GM12878 (cell line): ENCODE data around the gene EBF3. TPM values are rescaled to one million over a fixed set of nuclear protein-coding genes. Genes with fewer than 3 reads are reported as not detected.

Experiments
- ATAC-seq: fragments of 200-7000 bp; cut with Tn5 transposase; 3 replicates; pipeline ENCODE4 v1.9.1; 2020; ENCODE audit warnings: mild to moderate bottlenecking, moderate library complexity
- BruUV-seq: library from RNA; stranded (reverse); fragments of 400-500 nt; replicated peaks from 2 replicates; lab custom pipeline; 2021; lab: Mats Ljungman, UMichigan
- CTCF ChIA-PET: fragments of 300-600 bp; sonication (Branson Sonifier 250); formaldehyde crosslinking; extraction: SDS; loops from one replicate; lab custom pipeline; 2021; ENCODE audit warnings: inconsistent platforms; lab: Yijun Ruan, JAX
- POLR2A ChIA-PET: fragments of 350-600 bp; formaldehyde crosslinking; extraction: SDS; loops from one replicate; lab custom pipeline; 2021; ENCODE audit warnings: inconsistent platforms; lab: Charles Lee
- RAD21 ChIA-PET: fragments of 300-600 bp; sonication (Branson Sonifier 250); formaldehyde crosslinking; loops from one replicate; lab custom pipeline; 2023; ENCODE audit warnings: antibody characterized with exemption; ENCODE audit not compliant: unreplicated experiment; lab: Charles Lee
- SMC1A ChIA-PET: fragments of 300-600 bp; sonication (Branson Sonifier 250); formaldehyde crosslinking; loops from one replicate; lab custom pipeline; 2023; ENCODE audit not compliant: unreplicated experiment, uncharacterized antibody; lab: Charles Lee
- DNase-seq: peaks from one replicate; pipeline ENCODE4 v3.0.0-alpha.2; 2011; ENCODE audit warnings: low read depth, low spot score
- FAIRE-seq: peaks from 3 replicates; lab custom pipeline; 2011; peaks lifted over from hg19 to GRCh38; lab: Jason Lieb, UNC
- H2AFZ ChIP-seq: 2 replicates; pipeline ENCODE4 v1.6.0; 2011; ENCODE audit warnings: low read depth, low read length, control low read depth; ENCODE audit not compliant: control insufficient read depth
- H3K27ac ChIP-seq: 2 replicates; pipeline ENCODE4 v1.5.1; 2011; ENCODE audit warnings: control low read depth; ENCODE audit not compliant: control insufficient read depth, insufficient read depth
- H3K27me3 ChIP-seq, 2 experiments: replicated peaks in 1 of 2; 2 replicates each; pipeline versions ENCODE4 v1.6.0 to v1.6.1; 2011; ENCODE audit warnings: low read length in 1 of 2; ENCODE audit not compliant: control insufficient read depth in 2 of 2, insufficient read depth in 2 of 2
- H3K36me3 ChIP-seq, 2 experiments: 2 replicates each; pipeline ENCODE4 v1.5.1; 2011; ENCODE audit warnings: low read length in 1 of 2; ENCODE audit not compliant: control insufficient read depth in 2 of 2, insufficient read depth in 2 of 2
- H3K4me1 ChIP-seq: 2 replicates; pipeline ENCODE4 v1.6.1; 2011; ENCODE audit warnings: mild to moderate bottlenecking, low read length, moderate library complexity, mixed read lengths; ENCODE audit not compliant: control insufficient read depth, insufficient read depth
- H3K4me2 ChIP-seq: 2 replicates; pipeline ENCODE4 v1.6.0; 2011; ENCODE audit warnings: control low read depth; ENCODE audit not compliant: control insufficient read depth, insufficient read depth
- H3K4me3 ChIP-seq: fragments of 200-600 bp; sonication (generic); 2 replicates; pipeline ENCODE4 v1.5.1; 2016
- H3K79me2 ChIP-seq: 2 replicates; pipeline ENCODE4 v1.6.0; 2011; ENCODE audit warnings: low read length; ENCODE audit not compliant: control insufficient read depth, insufficient read depth
- H3K9ac ChIP-seq: 2 replicates; pipeline ENCODE4 v1.8.0; 2011; ENCODE audit warnings: low read length, control low read depth, mixed read lengths; ENCODE audit not compliant: control insufficient read depth, insufficient read depth
- H3K9me3 ChIP-seq: replicated peaks from 3 replicates; pipeline ENCODE4 v1.5.1; 2011; ENCODE audit warnings: mild to moderate bottlenecking, low read length; ENCODE audit not compliant: control insufficient read depth, insufficient read depth
- H4K20me1 ChIP-seq: 2 replicates; pipeline ENCODE4 v1.6.0; 2011; ENCODE audit not compliant: control insufficient read depth, insufficient read depth
- ATF2 ChIP-seq: IDR thresholded peaks from 2 replicates; pipeline ENCODE4 v1.6.1; 2012; ENCODE audit warnings: low read length, inconsistent platforms
- CBX5 ChIP-seq: sonication (generic); IDR thresholded peaks from 2 replicates; pipeline ENCODE4 v1.6.1; 2016; ENCODE audit warnings: low read depth, moderate library complexity, mild to moderate bottlenecking, inconsistent platforms
- CUX1 ChIP-seq: IDR thresholded peaks from 2 replicates; pipeline ENCODE4 v1.6.1; 2012; ENCODE audit warnings: improper control_type of control experiment, low read depth, low read length; ENCODE audit not compliant: insufficient replicate concordance
- FOS ChIP-seq: IDR thresholded peaks from 3 replicates; pipeline ENCODE4 v1.6.1; 2011; ENCODE audit warnings: borderline replicate concordance; ENCODE audit not compliant: insufficient read length; ENCODE audit errors: extremely low read depth
- FOXK2 ChIP-seq: fragments of 450-650 bp; IDR thresholded peaks from 2 replicates; pipeline ENCODE4 v1.6.1; 2017; ENCODE audit warnings: mild to moderate bottlenecking, moderate library complexity
- HDAC2 ChIP-seq: fragments of 200-600 bp; sonication (generic); IDR thresholded peaks from 2 replicates; pipeline ENCODE4 v1.6.1; 2017
- HDAC6 ChIP-seq: fragments of 200-600 bp; sonication (generic); IDR thresholded peaks from one replicate; pipeline ENCODE4 v1.8.0; 2017; ENCODE audit warnings: antibody characterized with exemption; ENCODE audit not compliant: unreplicated experiment
- MLLT1 ChIP-seq: fragments of 450-650 bp; IDR thresholded peaks from 2 replicates; pipeline ENCODE4 v1.6.1; 2016; ENCODE audit warnings: mild to moderate bottlenecking
- NR2C2 ChIP-seq: IDR thresholded peaks from 2 replicates; pipeline ENCODE4 v1.6.1; 2011; ENCODE audit warnings: borderline replicate concordance, low read depth; ENCODE audit not compliant: control insufficient read depth, insufficient read length
- PML ChIP-seq: IDR thresholded peaks from 2 replicates; pipeline ENCODE4 v1.6.1; 2012; ENCODE audit warnings: low read length, inconsistent platforms
- SREBF2 ChIP-seq: IDR thresholded peaks from 2 replicates; pipeline ENCODE4 v1.6.1; 2012; ENCODE audit warnings: mild to moderate bottlenecking, low read length
- ZNF207 ChIP-seq: fragments of 450-650 bp; IDR thresholded peaks from 2 replicates; pipeline ENCODE4 v1.6.1; 2014; ENCODE audit warnings: antibody characterized with exemption, mild to moderate bottlenecking, borderline replicate concordance
- ZNF687 ChIP-seq: fragments of 450-650 bp; IDR thresholded peaks from 2 replicates; pipeline ENCODE4 v1.6.1; 2017; ENCODE audit warnings: mild to moderate bottlenecking, moderate library complexity
- ZSCAN29 ChIP-seq: fragments of 450-650 bp; IDR thresholded peaks from 2 replicates; pipeline ENCODE4 v1.6.1; 2017; ENCODE audit warnings: mild to moderate bottlenecking, moderate library complexity
- WGBS: methylation state at CpG from one replicate; pipeline ENCODE4 v1.1.6; 2016; ENCODE audit warnings: low lambda C conversion rate; ENCODE audit not compliant: insufficient replicate concordance, insufficient coverage; ENCODE audit errors: missing lambda C conversion rate; 5-methylcytosine and 5-hydroxymethylcytosine counted together
- in situ Hi-C: fragments of 300-500 bp; cut with MboI; formaldehyde crosslinking; loops from 9 replicates; pipeline ENCODE4 v1.14.3; 2018; ENCODE audit warnings: mixed read lengths
- intact Hi-C: fragments of 100-400 bp; cut with micrococcal nuclease; formaldehyde crosslinking; loops from one replicate; pipeline ENCODE4 v1.14.2; 2022; ENCODE audit not compliant: unreplicated experiment
- polyA plus RNA-seq, 11 experiments: library from polyadenylated mRNA; depleted of rRNA in 4 of 11; unstranded in 6 of 11; stranded (reverse) in 5 of 11; fragments of >200 nt; fragmentation: Nextera tagmentation in 4 of 11; fragmentation: Illumina TruSeq in 1 of 11; extraction: Ambion mirVana in 4 of 11; extraction: Trizol in 1 of 11; gene quantifications; 1 replicate in 1 of 11; 2 replicates in 10 of 11; pipeline versions ENCODE4 v1.2.1 to v1.2.3, GENCODE V29; 2011 to 2016; ENCODE audit warnings: inconsistent platforms in 2 of 11, missing spikeins in 2 of 11, low read depth in 1 of 11
- total RNA-seq, 4 experiments: library from RNA; depleted of rRNA in 3 of 4; stranded (reverse); fragments of >200 nt in 3 of 4; fragmentation: Illumina TruSeq in 1 of 4; extraction: Trizol in 1 of 4; gene quantifications; 2 replicates each; pipeline versions ENCODE4 v1.2.1 to v1.2.3, GENCODE V29; 2013 to 2021

EBF3 gene
- total and polyA plus RNA-seq, 10 of the 15 experiments (the other 5 are each of a cell fraction or from before 2014, with no cell fraction given) = not detected

- H3K9ac ChIP-seq = no peak overlapping the region
- no peak overlapping the region for H3K4me3 ChIP-seq
- H3K4me2 ChIP-seq = no peak overlapping the region
- H3K27me3 ChIP-seq = no peaks in the 10 kb centered on the region
- ChIA-PET SMC1A (no interaction called here), CTCF (no interaction called here), RAD21 (no interaction called here), POLR2A (no interaction called here)
- ATAC-seq = no peak
- H3K27ac ChIP-seq = no peak overlapping the region
- in situ Hi-C loops = no loop called here
- WGBS = 4% methylated on average over 2 of the region's 2 CpGs
- H2AFZ ChIP-seq = no peak overlapping the region
- no peak for DNase-seq
- H3K4me1 ChIP-seq = no peaks in the 10 kb centered on the region
- FAIRE-seq = no peak
- no peaks in the 10 kb centered on the region for H3K9me3 ChIP-seq
- intact Hi-C loops = no loop called here
- H3K36me3 ChIP-seq = no peaks in the 10 kb centered on the region
- no peaks in the 10 kb centered on the region for H3K79me2 ChIP-seq
- H4K20me1 ChIP-seq = no peaks in the 10 kb centered on the region
- BruUV-seq = no TSS peak
- TF ChIP-seq MLLT1 (no peak), FOS (no peak), SREBF2 (no peak), HDAC6 (no peak), ZNF207 (no peak), CUX1 (no peak), CBX5 (no peak), NR2C2 (no peak), ATF2 (no peak), PML (no peak), HDAC2 (no peak), ZNF687 (no peak), FOXK2 (no peak), ZSCAN29 (no peak)
Measured at GRCh38 chr10:129904323-129904722, 59.8 kb downstream of the EBF3 start.
